ACC112 (cell line): ENCODE data around the gene MPZL3.

ENCODE experiments used
- H2AFZ ChIP-seq: fragments of 200-600 bp; sonication (generic); one replicate; pipeline ENCODE4 v1.6.0; 2017; ENCODE audit warnings: antibody characterized with exemption, low read length; ENCODE audit not compliant: unreplicated experiment
- H3K27ac ChIP-seq: fragments of 200-600 bp; sonication (generic); 2 replicates; pipeline ENCODE4 v1.5.1; 2014; ENCODE audit warnings: low read depth, mild to moderate bottlenecking, antibody characterized with exemption, low read length, moderate library complexity
- H3K27me3 ChIP-seq: fragments of 200-600 bp; sonication (generic); 2 replicates; pipeline ENCODE4 v1.6.1; 2014; ENCODE audit warnings: mild to moderate bottlenecking, antibody characterized with exemption, low read length, moderate library complexity, mixed read lengths; ENCODE audit not compliant: insufficient read depth
- H3K36me3 ChIP-seq: fragments of 200-600 bp; sonication (generic); 2 replicates; pipeline ENCODE4 v1.6.1; 2016; ENCODE audit warnings: mild to moderate bottlenecking, antibody characterized with exemption, low read length, moderate library complexity, mixed read lengths; ENCODE audit not compliant: insufficient read depth
- H3K4me1 ChIP-seq: fragments of 200-600 bp; sonication (generic); one replicate; pipeline ENCODE4 v1.6.1; 2016; ENCODE audit warnings: low read length, mixed read lengths; ENCODE audit not compliant: insufficient read depth, unreplicated experiment, control insufficient read depth
- H3K4me3 ChIP-seq: fragments of 200-600 bp; sonication (generic); 2 replicates; pipeline ENCODE4 v1.5.1; 2014; ENCODE audit warnings: mild to moderate bottlenecking, low read depth, low read length
- H3K79me2 ChIP-seq: fragments of 200-600 bp; sonication (generic); one replicate; pipeline ENCODE4 v1.6.0; 2016; ENCODE audit warnings: low read length; ENCODE audit not compliant: control insufficient read depth, unreplicated experiment, insufficient read depth

MPZL3 gene

DNA sequence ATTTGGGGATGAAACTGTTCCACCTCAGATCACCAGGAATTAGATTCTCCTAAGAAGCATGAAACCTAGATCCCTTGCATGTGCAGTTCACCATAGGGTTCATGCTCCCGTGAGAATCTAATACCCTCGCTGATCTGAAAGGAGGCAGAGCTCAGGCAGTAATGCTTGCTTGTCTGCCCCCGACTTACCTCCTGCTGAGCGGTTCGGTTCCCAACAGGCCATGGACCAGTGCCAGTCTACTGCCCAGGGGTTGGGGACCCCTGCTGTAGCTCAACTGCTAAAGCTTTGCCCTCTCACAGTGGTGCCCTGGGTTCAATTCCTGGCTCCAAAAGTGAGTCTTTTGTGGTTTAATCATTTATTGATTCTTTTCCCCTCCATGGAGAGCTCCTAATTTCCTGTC lies 30.7 kb downstream of the MPZL3 start:
- H3K27me3 ChIP-seq = peaks cover 80% of the 10 kb centered on the region
- H3K36me3 ChIP-seq = no peaks in the 10 kb centered on the region

GRCh38 chr11:118219732-118220131 lies 32.4 kb downstream of the MPZL3 start:
- no peak overlapping the region for H3K27ac ChIP-seq
- no peak overlapping the region for H3K4me3 ChIP-seq
- no peaks in the 10 kb centered on the region for H3K4me1 ChIP-seq
- H2AFZ ChIP-seq = no peak overlapping the region
- H3K36me3 ChIP-seq = no peaks in the 10 kb centered on the region
- H3K27me3 ChIP-seq = peaks cover 89% of the 10 kb centered on the region
- no peaks in the 10 kb centered on the region for H3K79me2 ChIP-seq

More for the DNA sequence above, 30.7 kb downstream of the MPZL3 start:
- Histone ChIP-seq H3K27ac (no peak overlapping the region), H2AFZ (no peak overlapping the region), H3K4me1 (no peaks in the 10 kb centered on the region), H3K79me2 (no peaks in the 10 kb centered on the region), H3K4me3 (no peak overlapping the region)

GRCh38 chr11:118219244-118219643 lies 32.9 kb downstream of the MPZL3 start:
- H3K27me3 ChIP-seq = peaks cover 89% of the 10 kb centered on the region
- no peak overlapping the region for H3K4me3 ChIP-seq
- H3K27ac ChIP-seq = no peak overlapping the region
- H3K36me3 ChIP-seq = no peaks in the 10 kb centered on the region
- H3K79me2 ChIP-seq = no peaks in the 10 kb centered on the region
- H3K4me1 ChIP-seq = no peaks in the 10 kb centered on the region
- H2AFZ ChIP-seq = no peak overlapping the region

DNA sequence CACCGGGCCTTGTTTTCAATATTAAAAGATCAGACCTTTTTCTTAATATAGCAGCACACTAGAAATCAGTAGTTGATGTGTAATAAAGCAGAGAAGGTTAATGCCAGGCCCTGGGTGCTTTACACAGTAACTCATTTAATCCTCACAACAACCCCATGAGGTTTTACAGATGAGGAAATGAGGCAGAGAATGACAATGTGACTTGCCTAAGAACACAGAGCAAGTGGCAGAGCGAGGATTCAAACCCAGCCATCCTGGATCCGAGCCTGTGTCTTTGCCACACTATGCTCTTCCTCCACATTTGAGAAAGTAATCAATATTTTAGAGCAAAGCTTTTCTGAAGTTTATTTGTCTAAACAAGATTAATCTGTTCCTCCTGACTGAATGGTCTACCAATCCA lies 34.6 kb downstream of the MPZL3 start:
- no peaks in the 10 kb centered on the region for H3K36me3 ChIP-seq
- no peaks in the 10 kb centered on the region for H3K79me2 ChIP-seq
- H3K27me3 ChIP-seq = peaks cover 92% of the 10 kb centered on the region
- H3K4me3 ChIP-seq = no peak overlapping the region
- no peaks in the 10 kb centered on the region for H3K4me1 ChIP-seq
- H3K27ac ChIP-seq = no peak overlapping the region
- H2AFZ ChIP-seq = no peak overlapping the region

DNA sequence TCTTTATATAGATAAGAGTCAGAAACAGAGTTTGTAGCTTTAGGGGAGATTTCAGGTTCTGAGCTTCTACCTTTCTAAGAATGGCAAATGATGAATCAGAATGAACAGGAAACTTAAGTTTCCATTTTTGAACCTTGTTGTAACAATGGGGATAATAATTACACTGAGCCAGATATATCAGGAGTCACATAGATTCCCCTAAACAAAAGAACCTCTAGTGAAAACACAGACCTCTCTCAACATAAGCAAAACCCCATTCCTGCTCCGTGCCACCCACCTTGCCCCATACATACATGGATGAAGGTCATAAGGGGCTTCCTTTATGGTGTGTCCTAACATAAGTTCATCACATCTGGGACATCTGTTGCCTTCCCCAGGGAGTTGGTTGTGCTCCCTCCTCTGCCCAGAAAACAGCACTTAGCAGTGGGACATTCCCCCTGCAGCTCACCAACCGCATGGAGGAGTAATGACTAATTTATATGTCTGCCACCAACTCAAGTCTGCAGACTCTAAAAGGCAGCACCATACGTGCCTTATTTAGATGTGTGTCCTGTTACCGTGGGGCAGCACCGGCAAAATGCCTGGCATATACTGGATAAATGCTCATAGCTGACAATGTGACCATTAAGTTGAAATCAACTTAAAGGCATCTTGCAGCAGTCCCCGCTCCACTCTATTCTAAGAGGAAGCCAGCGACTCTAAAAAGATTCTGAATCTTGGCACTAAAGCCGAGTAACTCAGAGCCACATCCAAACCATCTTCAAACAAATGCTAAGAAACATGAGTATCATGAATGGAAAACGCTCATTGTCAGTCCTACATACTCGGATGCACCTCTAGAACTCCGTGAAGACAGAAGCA lies 35.3 kb downstream of the MPZL3 start:
- no peaks in the 10 kb centered on the region for H3K36me3 ChIP-seq
- H3K4me1 ChIP-seq = no peaks in the 10 kb centered on the region
- peaks cover 96% of the 10 kb centered on the region for H3K27me3 ChIP-seq
- H3K4me3 ChIP-seq = no peak overlapping the region
- H3K27ac ChIP-seq = no peak overlapping the region
- H3K79me2 ChIP-seq = no peaks in the 10 kb centered on the region
- no peak overlapping the region for H2AFZ ChIP-seq

DNA sequence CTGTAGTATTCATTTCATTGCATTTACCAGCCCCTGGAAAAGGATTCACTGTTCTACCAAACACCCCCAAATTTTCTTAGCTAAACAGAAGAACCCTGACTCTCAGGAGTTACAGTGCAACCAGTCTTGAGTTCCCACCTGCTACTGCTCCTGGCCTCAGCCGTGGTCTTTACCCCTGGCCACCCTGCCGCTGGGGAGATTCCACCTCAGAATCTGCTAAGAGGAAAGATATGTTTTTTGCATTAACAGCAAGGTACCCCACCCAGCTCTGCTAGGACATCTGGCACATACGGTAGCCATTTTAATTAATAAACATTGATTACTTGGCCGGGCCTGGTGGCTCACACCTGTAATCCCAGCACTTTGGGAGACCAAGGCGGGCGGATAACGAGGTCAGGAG lies 36.4 kb downstream of the MPZL3 start:
- Histone ChIP-seq H3K4me1 (no peaks in the 10 kb centered on the region), H3K27ac (no peak overlapping the region), H3K36me3 (no peaks in the 10 kb centered on the region), H3K27me3 (peaks cover 91% of the 10 kb centered on the region), H3K79me2 (no peaks in the 10 kb centered on the region), H3K4me3 (no peak overlapping the region), H2AFZ (no peak overlapping the region)

DNA sequence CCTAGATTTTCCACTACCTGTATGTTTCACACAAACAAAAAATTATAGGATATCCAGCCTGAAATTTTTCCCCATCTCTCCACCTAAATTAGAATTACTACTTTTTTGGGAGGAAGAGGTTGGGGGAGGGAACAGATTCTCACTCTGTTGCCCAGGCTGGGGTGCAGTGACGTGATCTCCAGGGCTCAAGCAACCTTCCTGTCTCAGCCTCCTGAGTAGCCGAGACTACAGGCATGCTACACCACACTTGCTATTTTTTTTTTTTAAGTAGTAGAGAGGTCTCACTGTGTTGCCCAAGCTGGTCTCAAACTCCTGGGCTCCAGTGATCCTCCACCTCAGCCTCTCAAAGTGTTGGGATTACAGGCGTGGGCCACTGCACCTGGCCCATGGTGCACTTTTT lies 36.9 kb downstream of the MPZL3 start:
- no peaks in the 10 kb centered on the region for H3K36me3 ChIP-seq
- no peaks in the 10 kb centered on the region for H3K4me1 ChIP-seq
- H3K27ac ChIP-seq = no peak overlapping the region
- H3K4me3 ChIP-seq = no peak overlapping the region
- H2AFZ ChIP-seq = no peak overlapping the region
- H3K27me3 ChIP-seq = peaks cover 91% of the 10 kb centered on the region
- no peaks in the 10 kb centered on the region for H3K79me2 ChIP-seq

DNA sequence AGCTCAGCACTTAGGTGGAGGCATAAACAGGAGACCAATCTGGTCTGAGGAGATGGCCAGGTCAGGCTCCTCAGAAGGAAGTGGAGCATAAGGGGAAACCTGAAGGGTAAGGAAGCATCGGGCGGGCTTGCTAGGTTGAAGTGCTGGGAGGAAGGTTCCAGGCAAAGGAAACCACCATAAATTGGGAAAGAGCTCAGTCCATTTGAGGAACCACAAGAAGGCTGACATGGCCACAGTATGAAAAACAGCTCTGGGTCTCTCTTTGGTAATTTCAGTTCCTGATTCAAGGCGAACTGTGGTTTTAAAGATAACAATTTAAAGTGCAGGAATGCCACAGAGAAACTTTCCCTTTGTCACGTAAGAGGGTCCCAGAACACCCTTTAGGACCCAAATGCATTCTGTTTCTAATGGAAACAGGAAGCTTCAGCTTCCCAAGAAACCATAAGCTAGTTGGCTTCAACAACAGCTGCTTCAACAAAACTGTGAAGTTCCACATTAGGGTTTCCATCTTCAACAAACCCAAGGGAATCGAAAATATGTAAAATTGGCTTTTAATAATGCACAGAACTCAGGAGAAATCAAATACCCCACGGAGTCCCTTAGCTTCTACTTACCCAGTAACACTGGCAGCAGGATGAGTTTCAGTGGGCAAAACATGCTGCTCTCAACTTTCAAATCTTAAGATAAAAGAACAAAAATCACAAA lies 37.8 kb downstream of the MPZL3 start:
- no peak overlapping the region for H3K27ac ChIP-seq

DNA sequence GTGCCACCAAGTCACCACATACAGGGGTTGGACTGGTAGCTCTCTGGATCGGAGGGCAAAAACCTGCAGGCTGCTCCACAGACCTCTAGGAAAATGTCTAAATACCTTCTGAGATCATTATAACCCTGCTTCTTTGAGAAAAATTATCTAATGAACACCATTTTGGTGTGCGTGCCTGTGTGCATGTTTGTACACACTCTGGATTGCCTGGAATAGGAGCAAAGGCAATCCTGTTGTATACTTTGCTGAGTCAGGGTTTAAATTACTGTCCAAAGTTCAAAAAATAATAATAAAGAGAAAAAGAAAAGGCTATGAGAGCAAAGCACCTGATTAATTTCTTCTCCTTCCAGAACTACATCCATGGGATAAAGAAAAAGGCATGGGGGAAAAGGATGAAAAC lies 38.4 kb downstream of the MPZL3 start:
- Histone ChIP-seq H3K79me2 (no peaks in the 10 kb centered on the region), H3K36me3 (no peaks in the 10 kb centered on the region), H3K27ac (no peak overlapping the region), H3K27me3 (peaks cover 88% of the 10 kb centered on the region), H3K4me1 (no peaks in the 10 kb centered on the region), H2AFZ (no peak overlapping the region), H3K4me3 (no peak overlapping the region)

More for the DNA sequence above, 37.8 kb downstream of the MPZL3 start:
- Histone ChIP-seq H3K4me1 (no peaks in the 10 kb centered on the region), H3K27me3 (peaks cover 88% of the 10 kb centered on the region), H2AFZ (no peak overlapping the region), H3K79me2 (no peaks in the 10 kb centered on the region), H3K36me3 (no peaks in the 10 kb centered on the region), H3K4me3 (no peak overlapping the region)

GRCh38 chr11:118213201-118213600 lies 39.0 kb downstream of the MPZL3 start:
- H3K27ac ChIP-seq = no peak overlapping the region
- no peak overlapping the region for H3K4me3 ChIP-seq
- H3K36me3 ChIP-seq = no peaks in the 10 kb centered on the region
- no peaks in the 10 kb centered on the region for H3K4me1 ChIP-seq
- H3K27me3 ChIP-seq = peaks cover 88% of the 10 kb centered on the region
- no peak overlapping the region for H2AFZ ChIP-seq
- H3K79me2 ChIP-seq = no peaks in the 10 kb centered on the region

DNA sequence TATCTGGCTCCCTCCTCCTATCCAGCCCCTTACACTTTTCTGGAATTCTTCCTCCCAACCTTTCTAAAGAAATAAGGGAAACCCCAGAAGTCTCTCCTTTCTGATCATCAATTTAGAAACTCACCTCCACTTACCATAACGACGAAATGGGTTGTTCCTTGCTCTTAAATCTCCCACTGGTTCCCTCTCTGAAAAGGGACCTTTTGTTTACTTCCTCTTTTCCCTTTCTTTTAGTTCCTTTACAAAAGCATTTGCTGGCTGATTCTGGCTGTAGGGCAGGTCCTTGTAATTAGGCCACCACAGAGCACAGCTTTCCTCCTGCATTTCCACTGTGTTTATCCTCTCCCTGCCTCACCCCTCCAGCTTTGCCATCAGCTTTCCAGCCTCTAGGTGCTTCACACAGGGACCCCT lies 39.4 kb downstream of the MPZL3 start:
- Histone ChIP-seq H3K27ac (no peak overlapping the region), H3K4me1 (no peaks in the 10 kb centered on the region), H3K27me3 (peaks cover 91% of the 10 kb centered on the region)

More for the DNA sequence above, 39.4 kb downstream of the MPZL3 start:
- no peaks in the 10 kb centered on the region for H3K79me2 ChIP-seq
- H3K4me3 ChIP-seq = no peak overlapping the region
- H3K36me3 ChIP-seq = no peaks in the 10 kb centered on the region
- H2AFZ ChIP-seq = no peak overlapping the region
